ENCODE measurements around the gene RASSF3.
"Not testable (repeated sequence)": the region's sequence is repeated elsewhere in the genome, so short reads cannot be mapped to it uniquely, and the experiment has no call there.

The RASSF3 gene

GRCh38 chr12:64672925-64673409 is 62.7 kb downstream of the RASSF3 start:
- FAIRE-seq: no peak

- no peak for FAIRE-seq
Measured at GRCh38 chr12:64673490-64674169, 63.3 kb downstream of the RASSF3 start.

- FAIRE-seq: no peak
Measured at GRCh38 chr12:64674367-64674922, 64.2 kb downstream of the RASSF3 start.

GRCh38 chr12:64675795-64676194 is 65.5 kb downstream of the RASSF3 start:
- no peak for FAIRE-seq

GRCh38 chr12:64678248-64678647 is 68.0 kb downstream of the RASSF3 start:
- FAIRE-seq: no peak

- FAIRE-seq: no peak
Measured at GRCh38 chr12:64678835-64679234, 68.5 kb downstream of the RASSF3 start.

- FAIRE-seq: no peak
Measured at GRCh38 chr12:64679487-64680001, 69.2 kb downstream of the RASSF3 start.

GRCh38 chr12:64680235-64680634 is 69.9 kb downstream of the RASSF3 start:
- FAIRE-seq: no peak

GRCh38 chr12:64681200-64682052 is 71.1 kb downstream of the RASSF3 start:
- no peak for FAIRE-seq

GRCh38 chr12:64682572-64683277 is 72.4 kb downstream of the RASSF3 start:
- no peak for FAIRE-seq

GRCh38 chr12:64683816-64684543 is 73.7 kb downstream of the RASSF3 start:
- FAIRE-seq: no peak

GRCh38 chr12:64685050-64685449 is 74.8 kb downstream of the RASSF3 start:
- FAIRE-seq: no peak

GRCh38 chr12:64685605-64686004 is 75.3 kb downstream of the RASSF3 start:
- no peak for FAIRE-seq

- no peak for FAIRE-seq
Measured at GRCh38 chr12:64687816-64688215, 77.5 kb downstream of the RASSF3 start.

GRCh38 chr12:64688219-64688618 is 77.9 kb downstream of the RASSF3 start:
- no peak for FAIRE-seq

GRCh38 chr12:64688715-64689114 is 78.4 kb downstream of the RASSF3 start:
- FAIRE-seq: no peak

GRCh38 chr12:64690236-64690635 is 79.9 kb downstream of the RASSF3 start:
- not testable (repeated sequence) for FAIRE-seq

- FAIRE-seq: no peak
Measured at GRCh38 chr12:64691227-64691794, 81.0 kb downstream of the RASSF3 start.

GRCh38 chr12:64691795-64692583 is 81.7 kb downstream of the RASSF3 start:
- no peak for FAIRE-seq

- FAIRE-seq: no peak
Measured at GRCh38 chr12:64694130-64695040, 84.1 kb downstream of the RASSF3 start.

All from endometrium (tissue), 2 donors.